SH-SY5Y (cell line): Measurements from ENCODE around the gene TNFRSF1B.

ENCODE experiments used
- GATA2 ChIP-seq: IDR thresholded peaks from 2 replicates; pipeline ENCODE4 v1.6.1; 2011; ENCODE audit warnings: mild to moderate bottlenecking, low read depth, low read length
- GATA3 ChIP-seq: IDR thresholded peaks from 2 replicates; pipeline ENCODE4 v1.6.1; 2011; ENCODE audit warnings: low read depth, mild to moderate bottlenecking, low read length, moderate library complexity

GRCh38 chr1:12165342-12165741, 1.4 kb upstream of the TNFRSF1B start:
- TF ChIP-seq GATA3 (no peak), GATA2 (no peak)
